Upper lobe of right lung (tissue), 1 donor: Measurements from ENCODE around the gene MYO1F. TPM values are rescaled to one million over a fixed set of nuclear protein-coding genes. Genes with fewer than 3 reads are reported as not detected.
"Not testable (repeated sequence)": the region's sequence is repeated elsewhere in the genome, so short reads cannot be mapped to it uniquely, and the experiment has no call there.

Experiments
- ATAC-seq: fragments of 200-7000 bp; cut with Tn5 transposase; one replicate; pipeline ENCODE4 v1.9.1; 2020; ENCODE audit warnings: mild to moderate bottlenecking, moderate library complexity
- DNase-seq: peaks from one replicate; pipeline ENCODE4 v3.0.0-alpha.2; 2020
- H3K27ac ChIP-seq: fragments of 200-600 bp; one replicate; pipeline ENCODE4 v1.8.0; 2022
- H3K27me3 ChIP-seq: fragments of 200-600 bp; one replicate; pipeline ENCODE4 v1.8.0; 2022; ENCODE audit warnings: mild to moderate bottlenecking
- H3K36me3 ChIP-seq: fragments of 200-600 bp; one replicate; pipeline ENCODE4 v1.8.0; 2022
- H3K4me1 ChIP-seq: fragments of 200-600 bp; one replicate; pipeline ENCODE4 v1.8.0; 2022
- H3K4me3 ChIP-seq: fragments of 200-600 bp; one replicate; pipeline ENCODE4 v1.8.0; 2022; ENCODE audit warnings: mild to moderate bottlenecking
- H3K9me3 ChIP-seq: fragments of 200-600 bp; one replicate; pipeline ENCODE4 v1.8.0; 2022
- CTCF ChIP-seq: fragments of 200-600 bp; IDR thresholded peaks from one replicate; pipeline ENCODE4 v1.8.0; 2022; ENCODE audit warnings: antibody characterized with exemption
- intact Hi-C: fragments of 100-400 bp; cut with DNase I; formaldehyde crosslinking; loops from one replicate; pipeline ENCODE4 v1.11.0; 2022
- total RNA-seq: library from RNA; stranded (reverse); fragmentation: NEBNext Ultra II Directional; extraction: Animal tissue kit (Norgen Biotek cat#: 25700); gene quantifications from one replicate; pipeline ENCODE4 v1.2.1, GENCODE V29; 2021
- donor health status: DM: no; HTN: yes; CAD: no; lungs with severe emphysema.

The MYO1F gene
- total RNA-seq, 1 donor from 2014 or later = 106 TPM

GRCh38 chr19:8576273-8576993 is 809 bp downstream of the MYO1F start:
- Histone ChIP-seq H3K9me3 (no peaks in the 10 kb centered on the region), H3K36me3 (no peaks in the 10 kb centered on the region), H3K27me3 (no peaks in the 10 kb centered on the region), H3K4me1 (peaks cover 29% of the 10 kb centered on the region), H3K27ac (peak overlapping the region; percentile 70), H3K4me3 (peak overlapping the region; percentile 55)
- DNase-seq (no peak), ATAC-seq (peak; percentile 57)
- intact Hi-C loops = no loop called here
- no peak for TF ChIP-seq CTCF

GRCh38 chr19:8575467-8575997 is 1.7 kb downstream of the MYO1F start:
- H3K36me3 ChIP-seq = no peaks in the 10 kb centered on the region
- H3K27ac ChIP-seq = no peak overlapping the region
- intact Hi-C loops = no loop called here
- DNase-seq (no peak), ATAC-seq (no peak)
- H3K27me3 ChIP-seq = no peaks in the 10 kb centered on the region
- peaks cover 31% of the 10 kb centered on the region for H3K4me1 ChIP-seq
- H3K9me3 ChIP-seq = no peaks in the 10 kb centered on the region
- H3K4me3 ChIP-seq = peak overlapping the region; percentile 55
- TF ChIP-seq CTCF = no peak

GRCh38 chr19:8574619-8574922 is 2.7 kb downstream of the MYO1F start:
- H3K27ac ChIP-seq, H3K36me3 ChIP-seq, ATAC-seq, H3K9me3 ChIP-seq, intact Hi-C loops, H3K27me3 ChIP-seq, H3K4me3 ChIP-seq, DNase-seq: not testable (repeated sequence)
- peaks cover 35% of the 10 kb centered on the region for H3K4me1 ChIP-seq

- TF ChIP-seq CTCF = no peak
- no peak overlapping the region for H3K4me3 ChIP-seq
- DNase-seq (no peak), ATAC-seq (no peak)
- intact Hi-C loops = no loop called here
- no peaks in the 10 kb centered on the region for H3K9me3 ChIP-seq
- H3K27ac ChIP-seq = no peak overlapping the region
- H3K4me1 ChIP-seq = peaks cover 31% of the 10 kb centered on the region
- H3K27me3 ChIP-seq = no peaks in the 10 kb centered on the region
- no peaks in the 10 kb centered on the region for H3K36me3 ChIP-seq
These were observed 3.9 kb downstream of the MYO1F start for GRCh38 chr19:8573316-8573715.

- TF ChIP-seq CTCF = no peak
- peak; percentile 78 for ATAC-seq
- no peak overlapping the region for H3K4me3 ChIP-seq
- intact Hi-C loops = no loop called here
- H3K9me3 ChIP-seq = no peaks in the 10 kb centered on the region
- peak overlapping the region; percentile 63 for H3K27ac ChIP-seq
- peak; percentile 76 for DNase-seq
- H3K36me3 ChIP-seq = no peaks in the 10 kb centered on the region
- no peaks in the 10 kb centered on the region for H3K27me3 ChIP-seq
- peaks cover 21% of the 10 kb centered on the region for H3K4me1 ChIP-seq
These were observed 6.2 kb downstream of the MYO1F start for GRCh38 chr19:8571006-8571411.

GRCh38 chr19:8569066-8569771 is 8.0 kb downstream of the MYO1F start:
- ATAC-seq (peak; percentile 79), DNase-seq (no peak)
- Histone ChIP-seq H3K9me3 (no peaks in the 10 kb centered on the region), H3K4me1 (peaks cover 17% of the 10 kb centered on the region), H3K4me3 (peak overlapping the region; percentile 4), H3K27ac (peak overlapping the region; percentile 51), H3K27me3 (no peaks in the 10 kb centered on the region), H3K36me3 (no peaks in the 10 kb centered on the region)
- intact Hi-C loops = no loop called here
- no peak for TF ChIP-seq CTCF
